Measurements from ENCODE around the gene KISS1R. TPM values are rescaled to one million over a fixed set of nuclear protein-coding genes. Genes with fewer than 3 reads are reported as not detected.
A peak's percentile ranks its signal among the peaks of the same experiment; 100 is the strongest.
"Not testable (repeated sequence)": the region's sequence is repeated elsewhere in the genome, so short reads cannot be mapped to it uniquely, and the experiment has no call there.

Gene KISS1R
- total RNA-seq, 1 donor from 2014 or later: not detected

DNA sequence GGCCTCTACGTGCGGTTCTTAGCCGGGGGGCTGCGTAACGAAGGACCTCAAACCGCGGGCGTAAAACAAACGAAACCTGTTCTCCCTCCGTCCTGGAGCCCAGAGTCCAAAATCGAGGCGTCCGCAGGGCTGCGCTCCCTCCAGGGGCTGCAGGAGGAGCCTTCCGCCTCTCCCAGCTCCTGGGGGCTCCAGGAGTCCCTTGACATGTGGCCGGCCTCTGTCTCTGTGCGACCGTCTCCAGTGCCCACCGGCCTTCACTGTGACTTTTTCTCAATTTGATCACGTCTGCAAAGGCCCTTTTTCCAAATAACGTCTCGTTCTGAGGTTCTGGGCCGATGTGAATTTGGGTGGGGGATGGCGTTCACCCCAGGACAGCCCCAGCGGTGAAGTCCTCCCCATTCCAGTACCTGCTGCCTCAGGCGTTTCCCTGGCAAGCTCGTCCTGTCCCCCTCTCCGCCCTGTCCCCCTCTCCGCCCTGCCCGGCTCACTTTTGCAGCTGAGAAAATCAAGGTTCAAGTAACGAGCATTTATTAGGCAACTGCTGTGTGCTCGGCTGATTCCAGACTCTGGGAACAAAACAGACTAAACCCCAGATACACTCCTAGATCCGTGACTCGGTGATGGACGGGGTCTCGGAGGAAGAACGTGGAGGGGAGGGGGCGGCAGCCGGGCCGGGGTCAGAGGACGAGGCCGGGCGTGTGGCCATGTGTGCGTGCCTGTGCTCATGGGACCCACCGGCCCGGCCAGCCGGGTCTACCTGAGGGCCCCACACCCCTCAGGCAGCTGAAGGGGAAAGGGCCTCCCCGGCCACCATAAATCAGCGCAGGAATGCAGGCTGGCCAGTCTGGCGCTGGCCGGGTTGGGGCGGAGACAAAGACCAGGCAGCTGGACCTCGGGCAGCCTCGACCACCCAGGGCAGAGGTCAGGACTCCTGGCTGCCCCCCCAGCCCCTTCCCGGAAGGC lies 39.0 kb downstream of the KISS1R start:
- no peak overlapping the region for H3K27ac Mint-ChIP-seq (ENCODE audit: unreplicated experiment)
- no peaks in the 10 kb centered on the region for H3K9me3 Mint-ChIP-seq (ENCODE audit: unreplicated experiment)
- no peaks in the 10 kb centered on the region for H3K36me3 Mint-ChIP-seq (ENCODE audit: low read depth, unreplicated experiment)
- H3K4me1 Mint-ChIP-seq (ENCODE audit: unreplicated experiment): no peaks in the 10 kb centered on the region
- H3K27me3 Mint-ChIP-seq (ENCODE audit: unreplicated experiment): peaks cover 1% of the 10 kb centered on the region
- TF ChIP-seq, protein P1, sequence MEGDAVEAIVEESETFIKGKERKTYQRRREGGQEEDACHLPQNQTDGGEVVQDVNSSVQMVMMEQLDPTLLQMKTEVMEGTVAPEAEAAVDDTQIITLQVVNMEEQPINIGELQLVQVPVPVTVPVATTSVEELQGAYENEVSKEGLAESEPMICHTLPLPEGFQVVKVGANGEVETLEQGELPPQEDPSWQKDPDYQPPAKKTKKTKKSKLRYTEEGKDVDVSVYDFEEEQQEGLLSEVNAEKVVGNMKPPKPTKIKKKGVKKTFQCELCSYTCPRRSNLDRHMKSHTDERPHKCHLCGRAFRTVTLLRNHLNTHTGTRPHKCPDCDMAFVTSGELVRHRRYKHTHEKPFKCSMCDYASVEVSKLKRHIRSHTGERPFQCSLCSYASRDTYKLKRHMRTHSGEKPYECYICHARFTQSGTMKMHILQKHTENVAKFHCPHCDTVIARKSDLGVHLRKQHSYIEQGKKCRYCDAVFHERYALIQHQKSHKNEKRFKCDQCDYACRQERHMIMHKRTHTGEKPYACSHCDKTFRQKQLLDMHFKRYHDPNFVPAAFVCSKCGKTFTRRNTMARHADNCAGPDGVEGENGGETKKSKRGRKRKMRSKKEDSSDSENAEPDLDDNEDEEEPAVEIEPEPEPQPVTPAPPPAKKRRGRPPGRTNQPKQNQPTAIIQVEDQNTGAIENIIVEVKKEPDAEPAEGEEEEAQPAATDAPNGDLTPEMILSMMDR (IDR thresholded peaks at IDR 0.05; ENCODE audit: unreplicated experiment): no peak
- H3K4me3 Mint-ChIP-seq (ENCODE audit: unreplicated experiment): no peak overlapping the region
- DNase-seq (ENCODE audit: low spot score): no peak

DNA sequence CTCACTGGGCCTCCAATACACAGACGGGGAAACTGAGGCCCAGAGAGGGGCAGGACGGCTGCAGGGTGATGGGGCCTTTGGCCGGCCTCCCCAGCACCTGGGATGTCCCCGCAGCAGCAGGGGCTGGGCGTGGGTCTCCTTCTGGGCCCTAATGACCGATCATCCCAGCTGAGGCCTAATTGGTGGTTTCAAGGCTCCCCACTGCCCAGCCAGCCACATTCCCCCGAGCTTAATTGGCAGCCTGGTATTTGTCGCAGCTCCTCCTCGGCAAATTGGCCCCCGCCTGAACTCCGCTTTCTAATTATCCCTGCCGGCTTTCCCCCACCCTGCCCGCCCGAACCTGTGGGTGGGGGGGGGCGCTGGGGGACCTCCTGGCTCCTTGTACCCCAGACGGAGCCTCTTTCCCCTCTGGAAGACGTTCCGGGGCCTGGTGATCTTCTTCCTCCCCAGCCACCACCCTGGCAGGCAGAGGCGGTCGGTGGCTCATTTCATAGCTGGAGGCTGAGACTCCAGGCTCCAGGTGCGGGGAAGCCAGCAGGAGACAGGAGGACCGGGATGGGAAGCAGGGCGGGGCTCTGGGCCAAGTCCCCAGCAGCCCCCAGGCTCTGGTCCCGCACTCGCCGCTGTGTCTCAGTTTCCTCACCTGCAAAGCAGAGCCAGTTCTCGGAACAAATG lies 39.8 kb downstream of the KISS1R start:
- no peak for DNase-seq (ENCODE audit: low spot score)
- Mint-ChIP-seq H3K4me1 (ENCODE audit: unreplicated experiment) (no peaks in the 10 kb centered on the region), H3K27me3 (ENCODE audit: unreplicated experiment) (no peaks in the 10 kb centered on the region), H3K4me3 (ENCODE audit: unreplicated experiment) (no peak overlapping the region), H3K9me3 (ENCODE audit: unreplicated experiment) (no peaks in the 10 kb centered on the region), H3K27ac (ENCODE audit: unreplicated experiment) (no peak overlapping the region), H3K36me3 (ENCODE audit: low read depth, unreplicated experiment) (peaks cover under 1% of the 10 kb centered on the region)
- TF ChIP-seq, protein P1 (IDR thresholded peaks at IDR 0.05; ENCODE audit: unreplicated experiment): no peak

DNA sequence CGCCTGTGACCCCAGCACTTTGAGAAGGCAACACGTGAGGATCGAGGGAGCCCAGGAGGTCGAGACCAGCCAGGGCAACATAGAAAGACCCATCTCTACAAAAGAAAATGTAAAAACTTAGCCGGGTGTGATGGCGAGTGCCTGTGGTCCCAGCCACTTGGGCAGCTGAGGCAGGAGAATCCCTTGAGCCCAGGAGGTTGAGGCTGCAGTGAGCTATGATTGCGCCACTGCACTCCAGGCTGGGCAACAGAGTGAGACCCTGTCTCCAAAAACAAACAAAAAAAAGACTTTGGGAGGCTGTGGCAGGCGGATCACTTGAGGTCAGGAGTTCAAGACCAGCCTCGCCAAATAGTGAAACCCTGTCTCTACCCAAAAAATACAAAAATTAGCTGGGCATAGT lies 40.4 kb downstream of the KISS1R start:
- H3K27me3 Mint-ChIP-seq (ENCODE audit: unreplicated experiment); H3K36me3 Mint-ChIP-seq (ENCODE audit: low read depth, unreplicated experiment); H3K27ac Mint-ChIP-seq (ENCODE audit: unreplicated experiment); DNase-seq (ENCODE audit: low spot score); H3K9me3 Mint-ChIP-seq (ENCODE audit: unreplicated experiment); H3K4me1 Mint-ChIP-seq (ENCODE audit: unreplicated experiment); H3K4me3 Mint-ChIP-seq (ENCODE audit: unreplicated experiment): not testable (repeated sequence)

DNA sequence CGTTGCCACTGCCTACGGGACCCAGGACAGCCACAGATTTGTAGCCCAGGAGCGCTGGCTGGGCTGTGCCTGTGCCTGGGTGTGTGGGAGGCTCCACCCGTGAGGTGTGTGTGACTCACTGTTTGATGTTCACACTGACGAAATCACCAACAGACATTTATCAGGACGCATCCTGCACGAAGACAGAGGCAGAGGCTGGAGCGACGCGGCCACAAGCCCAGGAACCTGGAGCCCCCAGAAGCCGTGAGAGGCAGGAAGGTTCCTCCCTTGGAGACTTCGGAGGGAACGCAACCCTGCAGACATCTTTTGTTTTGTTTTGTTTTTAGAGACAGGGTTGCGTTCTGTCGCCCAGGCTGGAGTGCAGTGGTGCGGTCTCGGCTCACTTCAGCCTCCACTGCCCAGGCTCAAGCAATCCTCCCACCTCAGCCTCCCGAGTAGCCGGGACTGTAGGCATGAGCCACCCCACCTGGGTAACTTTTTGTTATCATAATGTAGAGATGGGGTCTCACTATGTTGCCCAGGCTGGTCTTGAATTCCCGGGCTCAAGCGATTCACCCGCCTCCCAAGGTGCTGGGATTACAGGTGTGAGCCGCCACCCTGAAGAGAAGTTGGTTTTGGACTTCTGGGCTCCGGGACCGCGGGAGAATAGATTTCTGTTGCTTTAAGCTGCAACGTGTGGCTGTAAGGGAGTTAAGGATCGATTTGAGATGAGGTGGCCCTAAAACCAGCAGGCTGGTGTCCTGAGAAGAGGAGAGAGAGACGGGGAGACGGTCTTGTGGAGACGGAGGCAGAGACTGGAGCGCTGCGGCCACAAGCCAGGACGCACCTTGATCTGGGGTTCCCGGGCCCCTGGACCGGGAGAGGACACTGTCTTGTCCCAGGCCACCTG lies 42.1 kb downstream of the KISS1R start:
- Mint-ChIP-seq H3K27ac (ENCODE audit: unreplicated experiment) (peak overlapping the region; percentile 52), H3K4me1 (ENCODE audit: unreplicated experiment) (no peaks in the 10 kb centered on the region), H3K27me3 (ENCODE audit: unreplicated experiment) (no peaks in the 10 kb centered on the region), H3K4me3 (ENCODE audit: unreplicated experiment) (no peak overlapping the region), H3K9me3 (ENCODE audit: unreplicated experiment) (no peaks in the 10 kb centered on the region), H3K36me3 (ENCODE audit: low read depth, unreplicated experiment) (peaks cover 7% of the 10 kb centered on the region)
- DNase-seq (ENCODE audit: low spot score): no peak
- TF ChIP-seq, protein P1 (IDR thresholded peaks at IDR 0.05; ENCODE audit: unreplicated experiment): no peak

DNA sequence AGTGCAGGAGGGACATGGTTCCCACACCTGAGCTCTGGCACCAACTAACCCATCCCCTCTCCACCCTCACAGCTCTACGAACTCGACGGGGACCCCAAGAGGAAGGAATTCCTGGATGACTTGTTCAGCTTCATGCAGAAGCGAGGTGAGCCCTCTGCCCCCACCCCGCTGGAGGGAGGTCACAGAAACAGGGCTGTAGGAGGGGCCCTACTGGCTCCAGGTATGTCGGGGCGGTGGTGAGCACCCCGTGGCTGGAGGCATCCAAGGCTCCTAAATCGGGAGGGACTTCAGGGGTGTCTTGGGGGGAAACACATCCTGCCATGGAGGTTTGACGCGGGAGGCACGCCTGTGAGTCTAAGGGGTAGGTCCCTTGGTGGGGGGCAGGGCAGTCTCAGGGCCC lies 42.9 kb downstream of the KISS1R start:
- Mint-ChIP-seq H3K27ac (ENCODE audit: unreplicated experiment) (no peak overlapping the region), H3K4me3 (ENCODE audit: unreplicated experiment) (no peak overlapping the region), H3K4me1 (ENCODE audit: unreplicated experiment) (peaks cover under 1% of the 10 kb centered on the region), H3K36me3 (ENCODE audit: low read depth, unreplicated experiment) (peaks cover 15% of the 10 kb centered on the region), H3K27me3 (ENCODE audit: unreplicated experiment) (peaks cover 1% of the 10 kb centered on the region), H3K9me3 (ENCODE audit: unreplicated experiment) (no peaks in the 10 kb centered on the region)
- DNase-seq (ENCODE audit: low spot score): no peak
- TF ChIP-seq, protein P1 (IDR thresholded peaks at IDR 0.05; ENCODE audit: unreplicated experiment): no peak

All from endothelial cell (in vitro differentiated cells).